ENCODE results near the gene AGK.

GRCh38 chr7:141534757-141535737, 16.2 kb upstream of the AGK start:
- TF ChIP-seq, protein P1, sequence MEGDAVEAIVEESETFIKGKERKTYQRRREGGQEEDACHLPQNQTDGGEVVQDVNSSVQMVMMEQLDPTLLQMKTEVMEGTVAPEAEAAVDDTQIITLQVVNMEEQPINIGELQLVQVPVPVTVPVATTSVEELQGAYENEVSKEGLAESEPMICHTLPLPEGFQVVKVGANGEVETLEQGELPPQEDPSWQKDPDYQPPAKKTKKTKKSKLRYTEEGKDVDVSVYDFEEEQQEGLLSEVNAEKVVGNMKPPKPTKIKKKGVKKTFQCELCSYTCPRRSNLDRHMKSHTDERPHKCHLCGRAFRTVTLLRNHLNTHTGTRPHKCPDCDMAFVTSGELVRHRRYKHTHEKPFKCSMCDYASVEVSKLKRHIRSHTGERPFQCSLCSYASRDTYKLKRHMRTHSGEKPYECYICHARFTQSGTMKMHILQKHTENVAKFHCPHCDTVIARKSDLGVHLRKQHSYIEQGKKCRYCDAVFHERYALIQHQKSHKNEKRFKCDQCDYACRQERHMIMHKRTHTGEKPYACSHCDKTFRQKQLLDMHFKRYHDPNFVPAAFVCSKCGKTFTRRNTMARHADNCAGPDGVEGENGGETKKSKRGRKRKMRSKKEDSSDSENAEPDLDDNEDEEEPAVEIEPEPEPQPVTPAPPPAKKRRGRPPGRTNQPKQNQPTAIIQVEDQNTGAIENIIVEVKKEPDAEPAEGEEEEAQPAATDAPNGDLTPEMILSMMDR (IDR thresholded peaks at IDR 0.05; ENCODE audit: insufficient read depth, low read length, poor library complexity, severe bottlenecking) = no peak
- TF ChIP-seq EZH2phosphoT487 (conservative IDR thresholded peaks at IDR 0.05; ENCODE audit: low read length) = no peak

All from SU-DHL-6 (cell line).